Neuronal stem cell (in vitro differentiated cells): ENCODE results near the gene NRTN.
"Not testable (repeated sequence)": the region's sequence is repeated elsewhere in the genome, so short reads cannot be mapped to it uniquely, and the experiment has no call there.

ENCODE experiments used
- DNase-seq: peaks from one replicate; pipeline ENCODE4 v3.0.0-alpha.2; 2013; ENCODE audit warnings: low spot score
- H2AFZ ChIP-seq: one replicate; pipeline ENCODE4 v1.6.1; 2013; ENCODE audit warnings: mild to moderate bottlenecking, low read length, inconsistent platforms
- H2AK5ac ChIP-seq: 2 replicates; pipeline ENCODE4 v1.6.1; 2013; ENCODE audit warnings: low read depth, mild to moderate bottlenecking, inconsistent platforms, low read length, moderate library complexity, mixed read lengths
- H2BK120ac ChIP-seq: 2 replicates; pipeline ENCODE4 v1.6.1; 2013; ENCODE audit warnings: low read depth, mild to moderate bottlenecking, inconsistent platforms, low read length, moderate library complexity, mixed read lengths
- H2BK12ac ChIP-seq: one replicate; pipeline ENCODE4 v1.6.1; 2013; ENCODE audit warnings: low read length, inconsistent platforms
- H2BK15ac ChIP-seq: 2 replicates; pipeline ENCODE4 v1.6.1; 2013; ENCODE audit warnings: mild to moderate bottlenecking, low read length, inconsistent platforms, mixed read lengths
- H2BK5ac ChIP-seq: one replicate; pipeline ENCODE4 v1.6.1; 2013; ENCODE audit warnings: inconsistent platforms, mild to moderate bottlenecking, low read length, moderate library complexity
- H3K14ac ChIP-seq: one replicate; pipeline ENCODE4 v1.6.1; 2013; ENCODE audit warnings: low read length, inconsistent platforms
- H3K18ac ChIP-seq: 2 replicates; pipeline ENCODE4 v1.6.1; 2013; ENCODE audit warnings: low read length, inconsistent platforms
- H3K23ac ChIP-seq: 2 replicates; pipeline ENCODE4 v1.6.1; 2013; ENCODE audit warnings: low read depth, mild to moderate bottlenecking, mixed read lengths, low read length, inconsistent platforms; ENCODE audit not compliant: poor library complexity
- H3K27ac ChIP-seq: replicated peaks from 3 replicates; pipeline ENCODE4 v1.5.1; 2013; ENCODE audit warnings: low read length, inconsistent platforms
- H3K27me3 ChIP-seq, 3 experiments: 2 replicates each; pipeline ENCODE4 v1.6.1; 2013; ENCODE audit warnings: low read length in 3 of 3, mild to moderate bottlenecking in 2 of 3, inconsistent platforms in 1 of 3, low read depth in 1 of 3, mixed read lengths in 1 of 3, moderate library complexity in 1 of 3; ENCODE audit not compliant: control insufficient read depth in 3 of 3, insufficient read depth in 3 of 3
- H3K36me3 ChIP-seq, 2 donors: replicated peaks in 1 of 2; 2 replicates each; pipeline ENCODE4 v1.6.1; 2013; ENCODE audit warnings: low read length in 2 of 2; ENCODE audit not compliant: control insufficient read depth in 2 of 2, insufficient read depth in 2 of 2
- H3K4ac ChIP-seq: 2 replicates; pipeline ENCODE4 v1.6.1; 2013; ENCODE audit warnings: inconsistent platforms, mild to moderate bottlenecking, low read length, moderate library complexity
- H3K4me1 ChIP-seq, 2 donors: 1 replicate in 1 of 2; 2 replicates in 1 of 2; pipeline ENCODE4 v1.6.1; 2013; ENCODE audit warnings: low read length in 2 of 2, low read depth in 1 of 2; ENCODE audit not compliant: control insufficient read depth in 2 of 2, insufficient read depth in 1 of 2
- H3K4me2 ChIP-seq: one replicate; pipeline ENCODE4 v1.6.1; 2013; ENCODE audit warnings: mild to moderate bottlenecking, low read length, inconsistent platforms; ENCODE audit not compliant: insufficient read depth, poor library complexity, severe bottlenecking
- H3K4me3 ChIP-seq, 2 donors: 2 replicates each; pipeline ENCODE4 v1.5.1; 2013; ENCODE audit warnings: low read length in 2 of 2, mild to moderate bottlenecking in 2 of 2, inconsistent platforms in 1 of 2, moderate library complexity in 1 of 2
- H3K79me1 ChIP-seq: one replicate; pipeline ENCODE4 v1.6.1; 2013; ENCODE audit warnings: low read depth, mild to moderate bottlenecking, inconsistent platforms, low read length, moderate library complexity
- H3K9ac ChIP-seq: one replicate; pipeline ENCODE4 v1.6.1; 2013; ENCODE audit warnings: mild to moderate bottlenecking, low read depth, low read length, inconsistent platforms; ENCODE audit not compliant: poor library complexity
- H3K9me3 ChIP-seq, 2 donors: replicated peaks in 1 of 2; 2 replicates each; pipeline versions ENCODE3 to v1.6.1; 2013; ENCODE audit warnings: low read length in 2 of 2, mild to moderate bottlenecking in 2 of 2, inconsistent platforms in 1 of 2, low read depth in 1 of 2, mixed read lengths in 1 of 2, moderate library complexity in 1 of 2; ENCODE audit not compliant: control insufficient read depth in 2 of 2, insufficient read depth in 1 of 2
- H4K8ac ChIP-seq: one replicate; pipeline ENCODE4 v1.6.1; 2013; ENCODE audit warnings: low read depth, mild to moderate bottlenecking, inconsistent platforms, low read length, moderate library complexity
- H4K91ac ChIP-seq: one replicate; pipeline ENCODE4 v1.6.1; 2013; ENCODE audit warnings: low read length, low read depth, mild to moderate bottlenecking, inconsistent platforms; ENCODE audit not compliant: poor library complexity
- WGBS, 2 donors: extraction: QIAGEN DNeasy Blood & Tissue Kit; methylation state at CpG; one replicate each; pipeline ENCODE4 v1.1.7; 2013; ENCODE audit warnings: missing lambda C conversion rate in 2 of 2, mixed read lengths in 1 of 2; ENCODE audit not compliant: insufficient read length in 2 of 2, insufficient replicate concordance in 1 of 2; ENCODE audit errors: extremely low coverage in 2 of 2; 5-methylcytosine and 5-hydroxymethylcytosine counted together

Gene NRTN

GRCh38 chr19:5775668-5776309 is 29.1 kb upstream of the NRTN start:
- Histone ChIP-seq H3K9ac (no peak overlapping the region), H3K27ac (no peak overlapping the region), H3K9me3 (no peaks in the 10 kb centered on the region), H3K14ac (peak overlapping the region; percentile 89), H3K18ac (peak overlapping the region; percentile 71), H3K4me1 (no peaks in the 10 kb centered on the region), H3K79me1 (no peaks in the 10 kb centered on the region), H3K4ac (no peak overlapping the region), H2BK15ac (peak overlapping the region; percentile 58), H2BK12ac (peak overlapping the region; percentile 41), H2AFZ (peak overlapping the region; percentile 53), H3K4me3 (no peak overlapping the region), H3K23ac (no peak overlapping the region), H3K27me3 (no peaks in the 10 kb centered on the region), H2BK120ac (no peak overlapping the region), H4K91ac (peak overlapping the region; percentile 53), H3K36me3 (no peaks in the 10 kb centered on the region), H3K4me2 (no peak overlapping the region), H2BK5ac (no peak overlapping the region), H2AK5ac (peak overlapping the region; percentile 81), H4K8ac (peak overlapping the region; percentile 17)
- no CpG with 5 or more reads among the region's 17 CpGs for WGBS, 2 donors
- no peak for DNase-seq

GRCh38 chr19:5778402-5778801 is 26.5 kb upstream of the NRTN start:
- H2BK120ac ChIP-seq: no peak overlapping the region
- H4K8ac ChIP-seq: no peak overlapping the region
- peak overlapping the region; percentile 12 for H3K14ac ChIP-seq
- DNase-seq: no peak
- H3K23ac ChIP-seq: no peak overlapping the region
- peak overlapping the region; percentile 76 for H3K4ac ChIP-seq
- H3K79me1 ChIP-seq: peaks cover 3% of the 10 kb centered on the region
- WGBS, 2 donors: no CpG with 5 or more reads among the region's 17 CpGs
- peak overlapping the region; percentile 79 for H2AK5ac ChIP-seq
- peak overlapping the region; percentile 67 for H2BK15ac ChIP-seq
- peak overlapping the region; percentile 54 for H2BK5ac ChIP-seq
- peaks cover 0 to 4% of the 10 kb centered on the region in 2 donors for H3K36me3 ChIP-seq
- peak overlapping the region; percentile 89 for H3K18ac ChIP-seq
- no peaks in the 10 kb centered on the region for H3K27me3 ChIP-seq
- H3K4me2 ChIP-seq: no peak overlapping the region
- no peak overlapping the region for H3K27ac ChIP-seq
- H2BK12ac ChIP-seq: peak overlapping the region; percentile 84
- H3K4me1 ChIP-seq: no peaks in the 10 kb centered on the region
- peak overlapping the region in 1 of 2 donors; percentile 68 for H3K4me3 ChIP-seq
- no peak overlapping the region for H3K9ac ChIP-seq
- peak overlapping the region; percentile 43 for H2AFZ ChIP-seq
- peak overlapping the region; percentile 92 for H4K91ac ChIP-seq
- no peaks in the 10 kb centered on the region for H3K9me3 ChIP-seq

GRCh38 chr19:5780916-5781315 is 24.0 kb upstream of the NRTN start:
- H3K4ac ChIP-seq, H4K91ac ChIP-seq, H3K4me3 ChIP-seq, H3K23ac ChIP-seq, H2BK15ac ChIP-seq, H2AFZ ChIP-seq, H3K9ac ChIP-seq, H3K4me1 ChIP-seq, H3K9me3 ChIP-seq, H2BK120ac ChIP-seq, H3K79me1 ChIP-seq, H3K27ac ChIP-seq, H3K4me2 ChIP-seq, H3K14ac ChIP-seq, H4K8ac ChIP-seq, H2BK12ac ChIP-seq, H2BK5ac ChIP-seq, H2AK5ac ChIP-seq, H3K18ac ChIP-seq, DNase-seq, H3K27me3 ChIP-seq: not testable (repeated sequence)
- H3K36me3 ChIP-seq: peaks cover 3 to 24% of the 10 kb centered on the region in 2 donors
- whole genome bisulfite sequencing, 2 donors: no CpG with 5 or more reads among the region's 11 CpGs

GRCh38 chr19:5782322-5782721 is 22.5 kb upstream of the NRTN start:
- no peak overlapping the region for H3K14ac ChIP-seq
- no peak overlapping the region for H2BK15ac ChIP-seq
- no peak overlapping the region for H2BK120ac ChIP-seq
- no peak for DNase-seq
- no peak overlapping the region for H3K4me3 ChIP-seq
- H3K27me3 ChIP-seq: no peaks in the 10 kb centered on the region
- H3K36me3 ChIP-seq: peaks cover 16 to 38% of the 10 kb centered on the region in 2 donors
- H2AFZ ChIP-seq: no peak overlapping the region
- H2BK5ac ChIP-seq: peak overlapping the region; percentile 39
- H3K79me1 ChIP-seq: peaks cover 6% of the 10 kb centered on the region
- H3K18ac ChIP-seq: no peak overlapping the region
- no peaks in the 10 kb centered on the region for H3K4me1 ChIP-seq
- peak overlapping the region; percentile 46 for H2AK5ac ChIP-seq
- H2BK12ac ChIP-seq: no peak overlapping the region
- H4K8ac ChIP-seq: no peak overlapping the region
- H3K9ac ChIP-seq: peak overlapping the region; percentile 4
- no peak overlapping the region for H3K27ac ChIP-seq
- no peak overlapping the region for H4K91ac ChIP-seq
- H3K4ac ChIP-seq: no peak overlapping the region
- H3K4me2 ChIP-seq: no peak overlapping the region
- WGBS, 2 donors: no CpG with 5 or more reads among the region's 9 CpGs
- no peaks in the 10 kb centered on the region for H3K9me3 ChIP-seq
- no peak overlapping the region for H3K23ac ChIP-seq
